IMR-90 (cell line): ENCODE results near the gene RALGAPA2. TPM values are rescaled to one million over a fixed set of nuclear protein-coding genes. Genes with fewer than 3 reads are reported as not detected.

Source experiments
- ATAC-seq: fragments of 200-7000 bp; cut with Tn5 transposase; 2 replicates; pipeline ENCODE4 v1.9.1; 2020; ENCODE audit warnings: low read depth, mild to moderate bottlenecking, moderate library complexity
- BruUV-seq: library from RNA; stranded (reverse); fragments of 400-500 nt; replicated peaks from 2 replicates; lab custom pipeline; 2021; lab: Mats Ljungman, UMichigan
- CTCF ChIA-PET: fragments of 300-600 bp; formaldehyde crosslinking; extraction: SDS; loops from one replicate; lab custom pipeline; 2021; ENCODE audit warnings: antibody characterized with exemption; lab: Yijun Ruan, JAX
- POLR2A ChIA-PET: fragments of 300-600 bp; sonication (Branson Sonifier 250); formaldehyde crosslinking; loops from one replicate; lab custom pipeline; 2022; ENCODE audit warnings: antibody characterized with exemption; ENCODE audit not compliant: unreplicated experiment; lab: Charles Lee
- DNase-seq: peaks from one replicate; pipeline ENCODE4 v3.0.0; 2013
- H2AFZ ChIP-seq: replicated peaks from 2 replicates; pipeline ENCODE3; 2013; ENCODE audit warnings: low read length, mild to moderate bottlenecking; ENCODE audit not compliant: poor library complexity
- H2AK5ac ChIP-seq: 2 replicates; pipeline ENCODE4 v1.6.1; 2013; ENCODE audit warnings: low read depth, low read length, inconsistent platforms
- H2AK9ac ChIP-seq: replicated peaks from 2 replicates; pipeline ENCODE3; 2013; ENCODE audit warnings: mild to moderate bottlenecking, low read depth, low read length, moderate library complexity; ENCODE audit not compliant: poor library complexity
- H2BK120ac ChIP-seq: 2 replicates; pipeline ENCODE4 v1.6.1; 2013; ENCODE audit warnings: low read depth, low read length, inconsistent platforms
- H2BK15ac ChIP-seq: 3 replicates; pipeline ENCODE4 v1.6.1; 2013; ENCODE audit warnings: low read depth, low read length, inconsistent platforms
- H2BK20ac ChIP-seq: 2 replicates; pipeline ENCODE4 v1.6.1; 2013; ENCODE audit warnings: low read depth, mild to moderate bottlenecking, inconsistent platforms, low read length, moderate library complexity
- H2BK5ac ChIP-seq: 2 replicates; pipeline ENCODE4 v1.6.1; 2013; ENCODE audit warnings: mild to moderate bottlenecking, low read depth, low read length, inconsistent platforms; ENCODE audit not compliant: poor library complexity, severe bottlenecking
- H3K14ac ChIP-seq: replicated peaks from 2 replicates; pipeline ENCODE4 v1.6.1; 2013; ENCODE audit warnings: low read depth, low read length, inconsistent platforms
- H3K18ac ChIP-seq: 2 replicates; pipeline ENCODE4 v1.6.1; 2013; ENCODE audit warnings: low read depth, low read length, control low read depth
- H3K23ac ChIP-seq: 2 replicates; pipeline ENCODE4 v1.6.1; 2013; ENCODE audit warnings: low read depth, low read length, inconsistent platforms
- H3K27ac ChIP-seq: 2 replicates; pipeline ENCODE4 v1.5.1; 2013; ENCODE audit warnings: mild to moderate bottlenecking, control low read depth, low read length; ENCODE audit not compliant: insufficient read depth
- H3K27me3 ChIP-seq: 2 replicates; pipeline ENCODE4 v1.6.1; 2013; ENCODE audit warnings: low read length; ENCODE audit not compliant: control insufficient read depth, insufficient read depth
- H3K36me3 ChIP-seq: 2 replicates; pipeline ENCODE4 v1.6.1; 2013; ENCODE audit warnings: low read length, mixed read lengths; ENCODE audit not compliant: control insufficient read depth, insufficient read depth
- H3K4ac ChIP-seq: 2 replicates; pipeline ENCODE4 v1.6.1; 2013; ENCODE audit warnings: low read depth, low read length, inconsistent platforms
- H3K4me1 ChIP-seq: 2 replicates; pipeline ENCODE4 v1.6.1; 2013; ENCODE audit warnings: low read length, mixed read lengths; ENCODE audit not compliant: control insufficient read depth, insufficient read depth
- H3K4me2 ChIP-seq: 2 replicates; pipeline ENCODE4 v1.6.1; 2013; ENCODE audit warnings: low read depth, mild to moderate bottlenecking, control low read depth, low read length, moderate library complexity
- H3K4me3 ChIP-seq: 2 replicates; pipeline ENCODE4 v1.5.1; 2013; ENCODE audit warnings: low read depth, mild to moderate bottlenecking, control low read depth, low read length, moderate library complexity; ENCODE audit not compliant: insufficient read depth
- H3K56ac ChIP-seq: 2 replicates; pipeline ENCODE4 v1.6.1; 2013; ENCODE audit warnings: low read length, inconsistent platforms; ENCODE audit not compliant: insufficient read depth; ENCODE audit errors: extremely low read depth
- H3K79me1 ChIP-seq, 2 experiments: 2 replicates each; pipeline ENCODE4 v1.6.1; 2013; ENCODE audit warnings: low read length in 2 of 2, inconsistent platforms in 1 of 2, low read depth in 1 of 2
- H3K9ac ChIP-seq: 2 replicates; pipeline ENCODE4 v1.6.1; 2013; ENCODE audit warnings: low read depth, low read length, control low read depth
- H3K9me1 ChIP-seq: 2 replicates; pipeline ENCODE4 v1.6.1; 2013; ENCODE audit warnings: low read length, inconsistent platforms; ENCODE audit not compliant: insufficient read depth
- H3K9me3 ChIP-seq: 2 replicates; pipeline ENCODE4 v1.6.1; 2013; ENCODE audit warnings: low read length; ENCODE audit not compliant: control insufficient read depth, insufficient read depth
- H4K20me1 ChIP-seq: 2 replicates; pipeline ENCODE4 v1.6.1; 2013; ENCODE audit warnings: low read length, inconsistent platforms; ENCODE audit not compliant: insufficient read depth
- H4K5ac ChIP-seq: 2 replicates; pipeline ENCODE4 v1.6.1; 2013; ENCODE audit warnings: mild to moderate bottlenecking, low read depth, low read length, control low read depth
- H4K8ac ChIP-seq, 2 experiments: 2 replicates each; pipeline ENCODE4 v1.6.1; 2013; ENCODE audit warnings: low read depth in 2 of 2, low read length in 2 of 2, control low read depth in 1 of 2, inconsistent platforms in 1 of 2
- H4K91ac ChIP-seq: 2 replicates; pipeline ENCODE4 v1.6.1; 2013; ENCODE audit warnings: low read depth, low read length, inconsistent platforms; ENCODE audit not compliant: insufficient read depth
- RAD21 ChIP-seq: IDR thresholded peaks from 2 replicates; pipeline ENCODE4 v1.6.1; 2012; ENCODE audit warnings: low read length, improper control_type of control experiment
- SMC3 ChIP-seq: fragments of 150-350 bp; IDR thresholded peaks from 2 replicates; pipeline ENCODE4 v1.6.1; 2016; ENCODE audit warnings: low read depth, mild to moderate bottlenecking, antibody characterized with exemption, low read length, moderate library complexity
- WGBS, 2 experiments: methylation state at CpG; one replicate each; pipeline versions ENCODE4 v1.1.5 to v1.1.7; 2013; ENCODE audit warnings: missing lambda C conversion rate in 2 of 2; ENCODE audit not compliant: insufficient read length in 1 of 2; ENCODE audit errors: extremely low coverage in 2 of 2; 5-methylcytosine and 5-hydroxymethylcytosine counted together
- dilution Hi-C: fragments of 300-500 bp; cut with HindIII; formaldehyde crosslinking; loops from one replicate; pipeline ENCODE4 v1.14.3; 2018; ENCODE audit warnings: low sequenced_read_pairs; ENCODE audit not compliant: unreplicated experiment
- in situ Hi-C: fragments of 300-500 bp; cut with MboI; formaldehyde crosslinking; loops from 3 replicates; pipeline ENCODE4 v1.14.3; 2019; ENCODE audit warnings: low sequenced_read_pairs, inconsistent platforms, mixed read lengths
- intact Hi-C: fragments of 100-400 bp; cut with micrococcal nuclease; formaldehyde crosslinking; loops from 2 replicates; pipeline ENCODE4 v1.10.0; 2022
- polyA plus RNA-seq, 3 experiments: library from polyadenylated mRNA; depleted of rRNA; stranded (reverse); fragments of >200 nt; gene quantifications; 2 replicates each; pipeline ENCODE4 v1.2.3, GENCODE V29; 2012; ENCODE audit warnings: low replicate concordance in 1 of 3
- total RNA-seq: library from RNA; depleted of rRNA; stranded (reverse); fragments of >200 nt; gene quantifications from 2 replicates; pipeline ENCODE4 v1.2.3, GENCODE V29; 2012
- TF ChIP-seq, protein P1 (sequence below): conservative IDR thresholded peaks from 2 replicates; pipeline ENCODE4 v1.5.1; 2012; ENCODE audit warnings: mild to moderate bottlenecking, low read depth, low read length, improper control_type of control experiment
- TF ChIP-seq, protein P2 (sequence below): fragments of 150-350 bp; IDR thresholded peaks from 2 replicates; pipeline ENCODE4 v1.6.1; 2017; ENCODE audit warnings: mild to moderate bottlenecking, antibody characterized with exemption, low read length, low read depth

The RALGAPA2 gene
- total and polyA plus RNA-seq, 2 of the 4 experiments (the other 2 are of a cell fraction), result 1.3 to 3.9 TPM

DNA sequence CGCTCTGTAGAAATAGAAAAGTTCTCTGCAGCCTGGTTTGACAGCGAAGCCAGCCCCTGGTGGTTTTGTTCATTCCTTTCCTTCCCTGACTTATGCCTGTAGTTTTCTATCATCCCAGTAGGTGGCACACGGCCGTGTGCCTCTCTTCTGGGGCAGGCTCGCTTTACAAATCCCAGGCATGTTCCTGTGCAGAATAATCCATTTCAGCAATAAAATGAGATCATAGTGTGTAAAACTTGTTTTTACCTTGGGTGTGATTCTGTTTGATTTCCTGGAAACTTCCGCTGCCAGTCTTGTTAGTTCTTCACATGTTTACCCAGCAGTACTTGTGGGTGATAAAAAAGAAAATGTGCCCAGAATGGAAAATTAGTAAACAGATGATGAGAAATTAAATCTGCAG is 352.0 kb downstream of the RALGAPA2 start:
- H3K9me1 ChIP-seq, result no peaks in the 10 kb centered on the region
- intact Hi-C loops, result loop anchor here (1.0 to 2.0 kb wide), 3 partner anchors 208 to 276 kb away; no protein-coding TSS in a partner anchor
- peak overlapping the region; percentile 56; the same call in 1 of the 2 replicates for H3K4me2 ChIP-seq
- H3K23ac ChIP-seq, result no peak overlapping the region
- TF ChIP-seq, protein P1, sequence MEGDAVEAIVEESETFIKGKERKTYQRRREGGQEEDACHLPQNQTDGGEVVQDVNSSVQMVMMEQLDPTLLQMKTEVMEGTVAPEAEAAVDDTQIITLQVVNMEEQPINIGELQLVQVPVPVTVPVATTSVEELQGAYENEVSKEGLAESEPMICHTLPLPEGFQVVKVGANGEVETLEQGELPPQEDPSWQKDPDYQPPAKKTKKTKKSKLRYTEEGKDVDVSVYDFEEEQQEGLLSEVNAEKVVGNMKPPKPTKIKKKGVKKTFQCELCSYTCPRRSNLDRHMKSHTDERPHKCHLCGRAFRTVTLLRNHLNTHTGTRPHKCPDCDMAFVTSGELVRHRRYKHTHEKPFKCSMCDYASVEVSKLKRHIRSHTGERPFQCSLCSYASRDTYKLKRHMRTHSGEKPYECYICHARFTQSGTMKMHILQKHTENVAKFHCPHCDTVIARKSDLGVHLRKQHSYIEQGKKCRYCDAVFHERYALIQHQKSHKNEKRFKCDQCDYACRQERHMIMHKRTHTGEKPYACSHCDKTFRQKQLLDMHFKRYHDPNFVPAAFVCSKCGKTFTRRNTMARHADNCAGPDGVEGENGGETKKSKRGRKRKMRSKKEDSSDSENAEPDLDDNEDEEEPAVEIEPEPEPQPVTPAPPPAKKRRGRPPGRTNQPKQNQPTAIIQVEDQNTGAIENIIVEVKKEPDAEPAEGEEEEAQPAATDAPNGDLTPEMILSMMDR, result peak; percentile 92
- TF ChIP-seq SMC3 (peak; percentile 92), RAD21 (peak; percentile 86)
- TF ChIP-seq, protein P2, sequence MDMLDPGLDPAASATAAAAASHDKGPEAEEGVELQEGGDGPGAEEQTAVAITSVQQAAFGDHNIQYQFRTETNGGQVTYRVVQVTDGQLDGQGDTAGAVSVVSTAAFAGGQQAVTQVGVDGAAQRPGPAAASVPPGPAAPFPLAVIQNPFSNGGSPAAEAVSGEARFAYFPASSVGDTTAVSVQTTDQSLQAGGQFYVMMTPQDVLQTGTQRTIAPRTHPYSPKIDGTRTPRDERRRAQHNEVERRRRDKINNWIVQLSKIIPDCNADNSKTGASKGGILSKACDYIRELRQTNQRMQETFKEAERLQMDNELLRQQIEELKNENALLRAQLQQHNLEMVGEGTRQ, result no peak
- H3K18ac ChIP-seq, result no peak overlapping the region
- H3K14ac ChIP-seq, result no peak overlapping the region
- BruUV-seq, result no TSS peak
- ChIA-PET CTCF (interaction anchor here (1.9 kb wide), 1 partner anchor 11 kb away, joined by 4 read pairs; no protein-coding TSS in a partner anchor), POLR2A (no interaction called here)
- ATAC-seq (peak; percentile 98), DNase-seq (peak; percentile 69)
- H3K4me1 ChIP-seq, result no peaks in the 10 kb centered on the region
- H4K8ac ChIP-seq, result no peak overlapping the region
- no peak overlapping the region for H3K4ac ChIP-seq
- H4K5ac ChIP-seq, result no peak overlapping the region
- dilution Hi-C loops, result no loop called here
- H3K36me3 ChIP-seq, result no peaks in the 10 kb centered on the region
- no peak overlapping the region for H3K27ac ChIP-seq
- no peak overlapping the region for H2AK9ac ChIP-seq
- no CpG with 5 or more reads among the region's 6 CpGs for WGBS, 2 experiments
- H4K91ac ChIP-seq, result no peak overlapping the region
- H2BK15ac ChIP-seq, result no peak overlapping the region
- H3K9ac ChIP-seq, result no peak overlapping the region
- no peak overlapping the region for H3K4me3 ChIP-seq
- no peak overlapping the region for H2BK120ac ChIP-seq
- H2BK5ac ChIP-seq, result no peak overlapping the region
- no peaks in the 10 kb centered on the region for H4K20me1 ChIP-seq
- peak overlapping the region; percentile 9 for H2AFZ ChIP-seq
- in situ Hi-C loops, result loop anchor here (5.0 kb wide), 1 partner anchor 207 kb away; no protein-coding TSS in a partner anchor
- H3K27me3 ChIP-seq, result peaks cover 47% of the 10 kb centered on the region
- peaks cover 3% of the 10 kb centered on the region; the same call in 1 of the 2 replicates for H3K9me3 ChIP-seq
- no peak overlapping the region for H2AK5ac ChIP-seq
- H3K79me1 ChIP-seq, result no peaks in the 10 kb centered on the region
- no peak overlapping the region for H2BK20ac ChIP-seq
- no peak overlapping the region for H3K56ac ChIP-seq
